ENCODE results near the gene RADIL. TPM values are rescaled to one million over a fixed set of nuclear protein-coding genes. Genes with fewer than 3 reads are reported as not detected.

RADIL gene
- total RNA-seq, 1 experiment from 2014 or later, result not detected

GRCh38 chr7:4862156-4862555, 21.4 kb downstream of the RADIL start:
- intact Hi-C loops (cut with micrococcal nuclease), result no loop called here
- POLR2A ChIA-PET, result no interaction called here
- no peaks in the 10 kb centered on the region for H3K4me1 Mint-ChIP-seq (ENCODE audit: insufficient read depth, unreplicated experiment)
- H3K36me3 Mint-ChIP-seq (ENCODE audit: insufficient read depth, unreplicated experiment), result no peaks in the 10 kb centered on the region
- no peak for DNase-seq (ENCODE audit: unreplicated experiment)
- H3K4me3 Mint-ChIP-seq (ENCODE audit: unreplicated experiment), result no peak overlapping the region
- CTCF ChIA-PET, result no interaction called here
- no peak overlapping the region for H3K27ac Mint-ChIP-seq (ENCODE audit: low read depth, unreplicated experiment)
- no peaks in the 10 kb centered on the region for H3K9me3 Mint-ChIP-seq (ENCODE audit: unreplicated experiment)
- H3K27me3 Mint-ChIP-seq (ENCODE audit: insufficient read depth, unreplicated experiment), result peaks cover 65% of the 10 kb centered on the region
- BruUV-seq (replicated peaks), result no TSS peak
- TF ChIP-seq CTCF (IDR thresholded peaks at IDR 0.05; ENCODE audit: unreplicated experiment), result no peak

- TF ChIP-seq CTCF (IDR thresholded peaks at IDR 0.05; ENCODE audit: unreplicated experiment), result no peak
- Mint-ChIP-seq H3K9me3 (ENCODE audit: unreplicated experiment) (no peaks in the 10 kb centered on the region), H3K27me3 (ENCODE audit: insufficient read depth, unreplicated experiment) (peaks cover 70% of the 10 kb centered on the region), H3K4me1 (ENCODE audit: insufficient read depth, unreplicated experiment) (no peaks in the 10 kb centered on the region), H3K36me3 (ENCODE audit: insufficient read depth, unreplicated experiment) (no peaks in the 10 kb centered on the region), H3K27ac (ENCODE audit: low read depth, unreplicated experiment) (no peak within 1 kb of the TSS), H3K4me3 (ENCODE audit: unreplicated experiment) (no peak within 1 kb of the TSS)
- intact Hi-C loops (cut with micrococcal nuclease), result no loop called here
- no TSS peak for BruUV-seq (replicated peaks)
- DNase-seq (ENCODE audit: unreplicated experiment), result no peak
- POLR2A ChIA-PET, result no interaction called here
- CTCF ChIA-PET, result no interaction called here
Measured at GRCh38 chr7:4861673-4862072, 21.8 kb downstream of the RADIL start, which contains the start of gene PAPOLB. Gene PAPOLB (minus strand): TSS chr7:4862030. CDS start chr7:4861810, 220 bp downstream.

- Mint-ChIP-seq H3K27me3 (ENCODE audit: insufficient read depth, unreplicated experiment) (peaks cover 70% of the 10 kb centered on the region), H3K9me3 (ENCODE audit: unreplicated experiment) (no peaks in the 10 kb centered on the region), H3K36me3 (ENCODE audit: insufficient read depth, unreplicated experiment) (no peaks in the 10 kb centered on the region), H3K27ac (ENCODE audit: low read depth, unreplicated experiment) (no peak overlapping the region), H3K4me3 (ENCODE audit: unreplicated experiment) (no peak overlapping the region), H3K4me1 (ENCODE audit: insufficient read depth, unreplicated experiment) (no peaks in the 10 kb centered on the region)
- CTCF ChIA-PET, result no interaction called here
- BruUV-seq (replicated peaks), result no TSS peak
- intact Hi-C loops (cut with micrococcal nuclease), result no loop called here
- no peak for DNase-seq (ENCODE audit: unreplicated experiment)
- no peak for TF ChIP-seq CTCF (IDR thresholded peaks at IDR 0.05; ENCODE audit: unreplicated experiment)
- POLR2A ChIA-PET, result no interaction called here
Measured at GRCh38 chr7:4861227-4861626, 22.3 kb downstream of the RADIL start.

GRCh38 chr7:4857189-4857588, 26.3 kb downstream of the RADIL start:
- Mint-ChIP-seq H3K36me3 (ENCODE audit: insufficient read depth, unreplicated experiment) (no peaks in the 10 kb centered on the region), H3K4me3 (ENCODE audit: unreplicated experiment) (no peak overlapping the region), H3K27me3 (ENCODE audit: insufficient read depth, unreplicated experiment) (peaks cover 34% of the 10 kb centered on the region), H3K9me3 (ENCODE audit: unreplicated experiment) (no peaks in the 10 kb centered on the region), H3K27ac (ENCODE audit: low read depth, unreplicated experiment) (no peak overlapping the region), H3K4me1 (ENCODE audit: insufficient read depth, unreplicated experiment) (no peaks in the 10 kb centered on the region)
- BruUV-seq (replicated peaks), result no TSS peak
- ChIA-PET POLR2A (no interaction called here), CTCF (interaction anchor here (0.6 to 0.7 kb wide), 2 partner anchors 593 to 1247 kb away, joined by 3 read pairs; no protein-coding TSS in a partner anchor)
- no peak for DNase-seq (ENCODE audit: unreplicated experiment)
- intact Hi-C loops (cut with micrococcal nuclease), result no loop called here
- no peak for TF ChIP-seq CTCF (IDR thresholded peaks at IDR 0.05; ENCODE audit: unreplicated experiment)

Data from MCF 10A (cell line).